HG03025 (cell line): ENCODE results near the gene CABLES1.
A peak's percentile ranks its signal among the peaks of the same experiment; 100 is the strongest.

Experiments used
- ATAC-seq: cut with Tn5 transposase; IDR thresholded peaks from one replicate; pipeline ENCODE4 v1.9.1; 2021; ENCODE audit warnings: mild to moderate bottlenecking, moderate library complexity; ENCODE audit not compliant: unreplicated experiment, low FRiP score

Gene CABLES1

GRCh38 chr18:23211146-23211545 is 75.9 kb downstream of the CABLES1 start:
- ATAC-seq: no peak

- ATAC-seq: no peak
These were observed 76.9 kb downstream of the CABLES1 start for GRCh38 chr18:23212161-23212560.

- no peak for ATAC-seq
These were observed 77.9 kb downstream of the CABLES1 start for GRCh38 chr18:23213200-23213599.

- no peak for ATAC-seq
These were observed 82.5 kb downstream of the CABLES1 start for GRCh38 chr18:23217781-23218180.

- ATAC-seq: no peak
These were observed 85.1 kb downstream of the CABLES1 start for GRCh38 chr18:23220355-23220754.

GRCh38 chr18:23223641-23224040 is 88.4 kb downstream of the CABLES1 start:
- no peak for ATAC-seq

- ATAC-seq: no peak
These were observed 90.2 kb downstream of the CABLES1 start for GRCh38 chr18:23225503-23225902.

GRCh38 chr18:23226391-23226790 is 91.1 kb downstream of the CABLES1 start:
- ATAC-seq: no peak

- no peak for ATAC-seq
These were observed 91.8 kb downstream of the CABLES1 start for GRCh38 chr18:23226930-23227725.

GRCh38 chr18:23227726-23228070 is 92.4 kb downstream of the CABLES1 start:
- ATAC-seq: no peak

GRCh38 chr18:23228102-23229061 is 93.1 kb downstream of the CABLES1 start:
- peak; percentile 43 for ATAC-seq

- ATAC-seq: no peak
These were observed 94.2 kb downstream of the CABLES1 start for GRCh38 chr18:23229472-23229871.

GRCh38 chr18:23230686-23231085 is 95.4 kb downstream of the CABLES1 start:
- no peak for ATAC-seq

- peak; percentile 82 for ATAC-seq
These were observed 96.2 kb downstream of the CABLES1 start for GRCh38 chr18:23231340-23232021.

- ATAC-seq: no peak
These were observed 97.0 kb downstream of the CABLES1 start for GRCh38 chr18:23232331-23232730.

- ATAC-seq: no peak
These were observed 99.3 kb downstream of the CABLES1 start for GRCh38 chr18:23234619-23235018.

- no peak for ATAC-seq
These were observed 100.1 kb downstream of the CABLES1 start for GRCh38 chr18:23235336-23235735.

GRCh38 chr18:23235860-23236259 is 100.6 kb downstream of the CABLES1 start:
- no peak for ATAC-seq

- ATAC-seq: no peak
These were observed 101.7 kb downstream of the CABLES1 start for GRCh38 chr18:23236876-23237468.

- peak; percentile 43 for ATAC-seq
These were observed 102.4 kb downstream of the CABLES1 start for GRCh38 chr18:23237524-23238151.
